Adrenal gland (tissue), 12 donors: Measurements from ENCODE around the gene TRAF3IP3. TPM values are rescaled to one million over a fixed set of nuclear protein-coding genes. Genes with fewer than 3 reads are reported as not detected.

ENCODE experiments used
- DNase-seq, 7 donors: peaks; one replicate each; pipeline ENCODE4 v3.0.0-alpha.2; 2019 to 2020
- H3K27ac ChIP-seq, 5 donors: fragments of 200-600 bp; sonication (generic) in 4 of 5; 1 replicate in 3 of 5; 2 replicates in 2 of 5; pipeline versions ENCODE4 v1.5.1 to v1.8.0; 2016 to 2020; ENCODE audit warnings: mild to moderate bottlenecking in 1 of 5
- H3K27me3 ChIP-seq: fragments of 200-600 bp; 2 replicates; pipeline ENCODE4 v1.8.0; 2021
- H3K36me3 ChIP-seq, 2 donors: fragments of 200-600 bp; replicated peaks in 1 of 2; 1 replicate in 1 of 2; 2 replicates in 1 of 2; pipeline versions ENCODE4 v1.5.1 to v1.8.0; 2018 to 2022
- H3K4me1 ChIP-seq, 2 donors: fragments of 200-600 bp; replicated peaks in 1 of 2; 1 replicate in 1 of 2; 2 replicates in 1 of 2; pipeline versions ENCODE4 v1.5.1 to v1.8.0; 2018 to 2021
- H3K4me3 ChIP-seq, 4 donors: fragments of 200-600 bp; sonication (generic) in 3 of 4; one replicate each; pipeline ENCODE4 v1.5.1; 2016 to 2018
- H3K9me3 ChIP-seq, 3 donors: fragments of 200-600 bp; sonication (generic) in 1 of 3; replicated peaks in 1 of 3; 1 replicate in 2 of 3; 2 replicates in 1 of 3; pipeline versions ENCODE4 v1.5.1 to v1.8.0; 2016 to 2021
- CTCF ChIP-seq, 6 experiments: fragments of 450-650 bp in 4 of 6; fragments of 200-600 bp in 2 of 6; sonication (generic) in 1 of 6; IDR thresholded peaks; 1 replicate in 5 of 6; 2 replicates in 1 of 6; pipeline versions ENCODE4 v1.5.1 to v1.8.0; 2016 to 2021; ENCODE audit warnings: antibody characterized with exemption in 6 of 6, mild to moderate bottlenecking in 2 of 6, moderate library complexity in 1 of 6
- POLR2A ChIP-seq, 2 donors: fragments of 450-650 bp; IDR thresholded peaks; one replicate each; pipeline ENCODE4 v1.6.1; 2017; ENCODE audit warnings: antibody characterized with exemption in 2 of 2, mild to moderate bottlenecking in 2 of 2, moderate library complexity in 1 of 2
- WGBS, 4 donors: extraction: QIAGEN DNeasy Blood & Tissue Kit in 2 of 4; methylation state at CpG; one replicate each; pipeline versions ENCODE4 v1.1.5 to v1.1.7; 2013 to 2017; 5-methylcytosine and 5-hydroxymethylcytosine counted together
- intact Hi-C, 2 donors: fragments of 100-400 bp; cut with DNase I; formaldehyde crosslinking; loops; one replicate each; pipeline versions ENCODE4 v1.14.1 to v1.15.0; 2022 to 2023
- polyA plus RNA-seq, 3 donors: library from polyadenylated mRNA; stranded (reverse); fragments of 200-250 nt in 2 of 3; fragments of 350-450 nt in 1 of 3; fragmentation: Illumina TruSeq in 1 of 3; extraction: RNeasy Lipid Tissue Mini Kit (QIAGEN cat#74804) in 1 of 3; gene quantifications; one replicate each; pipeline ENCODE4 v1.2.3, GENCODE V29; 2013 to 2014
- total RNA-seq, 9 donors: library from RNA; depleted of rRNA in 4 of 9; stranded (reverse); fragments of >200 nt in 4 of 9; fragments of 120-200 nt in 1 of 9; fragmentation: NEBNext Ultra II Directional in 1 of 9; extraction: Animal tissue kit (Norgen Biotek cat#: 25700) in 1 of 9; gene quantifications; one replicate each; pipeline versions ENCODE4 v1.1.0 to v1.2.4, GENCODE V29; 2013 to 2023
- donor health status: healthy with polysubstance abuse.
- donor health status: Bipolar disorder and iron deficiency.
- donor health status: DM: yes; HTN: yes; CAD: no.
- donor health status: DM: no; HTN: no; CAD: no.
- donor health status: DM: no; HTN: no; CAD: no.
- donor health status: DM: yes; HTN: yes; CAD: no.

TRAF3IP3 gene
- total and polyA plus RNA-seq, 12 donors, result 0.88 to 9.8 (median 2.0) TPM

- H3K9me3 ChIP-seq, result no peaks in the 10 kb centered on the region
- H3K4me1 ChIP-seq, result peaks cover 4 to 6% of the 10 kb centered on the region in 2 donors
- no peaks in the 10 kb centered on the region for H3K36me3 ChIP-seq
- WGBS, 4 donors, result 97 to 98% (median 98%) methylated on average over 3 of the region's 3 CpGs
- H3K27ac ChIP-seq, result no peak overlapping the region
- H3K4me3 ChIP-seq, result no peak overlapping the region
- intact Hi-C loops, result no loop called here
- TF ChIP-seq CTCF (IDR thresholded peaks at IDR 0.05), result no peak
- no peak for DNase-seq
- no peaks in the 10 kb centered on the region for H3K27me3 ChIP-seq
These were observed 32.6 kb upstream of the TRAF3IP3 start for GRCh38 chr1:209723265-209723664.

- intact Hi-C loops, result no loop called here
- H3K4me3 ChIP-seq, result no peak overlapping the region
- H3K4me1 ChIP-seq, result peaks cover 4 to 6% of the 10 kb centered on the region in 2 donors
- TF ChIP-seq POLR2A (IDR thresholded peaks at IDR 0.05), result no peak
- TF ChIP-seq CTCF (IDR thresholded peaks at IDR 0.05), result no peak
- H3K9me3 ChIP-seq, result no peaks in the 10 kb centered on the region
- no peaks in the 10 kb centered on the region for H3K27me3 ChIP-seq
- H3K36me3 ChIP-seq, result no peaks in the 10 kb centered on the region
- WGBS, 4 donors, result 68 to 79% (median 73%) methylated on average over 3 of the region's 3 CpGs
- no peak overlapping the region for H3K27ac ChIP-seq
- DNase-seq, result no peak
These were observed 31.8 kb upstream of the TRAF3IP3 start for GRCh38 chr1:209723756-209724693.

DNA sequence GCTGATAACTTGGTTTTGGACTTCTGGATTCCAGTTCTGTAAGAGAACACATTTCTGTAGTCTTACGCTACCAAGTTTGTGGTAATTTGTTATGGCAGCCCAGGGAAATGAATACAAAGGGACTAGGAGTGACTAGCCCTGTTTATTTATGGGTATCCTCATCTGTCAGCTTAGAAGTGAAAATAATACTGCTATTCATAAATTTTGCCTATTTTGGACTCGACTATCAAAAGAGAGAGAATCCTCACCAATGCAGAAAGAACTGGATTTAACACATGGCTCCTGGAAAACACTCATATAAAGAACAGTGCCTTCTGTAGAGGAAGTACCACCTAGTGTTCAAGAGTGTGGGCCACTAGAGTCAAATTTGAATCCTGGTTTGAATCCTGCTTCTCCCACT, 28.6 kb upstream of the TRAF3IP3 start:
- Histone ChIP-seq H3K9me3 (no peaks in the 10 kb centered on the region), H3K4me1 (no peaks in the 10 kb centered on the region), H3K27me3 (no peaks in the 10 kb centered on the region), H3K27ac (no peak overlapping the region), H3K36me3 (no peaks in the 10 kb centered on the region), H3K4me3 (no peak overlapping the region)
- 83 to 92% (median 90%) methylated on average over 2 of the region's 2 CpGs for WGBS, 4 donors
- intact Hi-C loops, result no loop called here
- TF ChIP-seq CTCF (IDR thresholded peaks at IDR 0.05) (no peak), POLR2A (IDR thresholded peaks at IDR 0.05) (no peak)
- DNase-seq, result no peak

- peaks cover under 1 to 1% of the 10 kb centered on the region in 2 donors for H3K4me1 ChIP-seq
- H3K27ac ChIP-seq, result no peak overlapping the region
- no peaks in the 10 kb centered on the region for H3K36me3 ChIP-seq
- 84 to 88% (median 85%) methylated on average over 3 of the region's 3 CpGs for WGBS, 4 donors
- no peaks in the 10 kb centered on the region for H3K27me3 ChIP-seq
- no peak for TF ChIP-seq POLR2A (IDR thresholded peaks at IDR 0.05)
- no peak for TF ChIP-seq CTCF (IDR thresholded peaks at IDR 0.05)
- intact Hi-C loops, result no loop called here
- no peak overlapping the region for H3K4me3 ChIP-seq
- no peaks in the 10 kb centered on the region for H3K9me3 ChIP-seq
- no peak for DNase-seq
These were observed 28.1 kb upstream of the TRAF3IP3 start for GRCh38 chr1:209727785-209728184.
